ENCODE results near the gene GPR157. TPM values are rescaled to one million over a fixed set of nuclear protein-coding genes. Genes with fewer than 3 reads are reported as not detected.

The GPR157 gene
- total RNA-seq, 1 donor from 2014 or later: 2.8 TPM

GRCh38 chr1:9121496-9122409 is 7.1 kb downstream of the GPR157 start:
- H3K4me3 Mint-ChIP-seq: peak overlapping the region; percentile 30
- H3K9me3 Mint-ChIP-seq: no peaks in the 10 kb centered on the region
- intact Hi-C loops (cut with micrococcal nuclease): no loop called here
- H3K36me3 Mint-ChIP-seq (ENCODE audit: low read depth): no peaks in the 10 kb centered on the region
- H3K4me1 Mint-ChIP-seq (ENCODE audit: low read depth): peaks cover 14% of the 10 kb centered on the region
- peak; percentile 40 for DNase-seq (ENCODE audit: low spot score)
- H3K27ac Mint-ChIP-seq: no peak overlapping the region
- peaks cover 10% of the 10 kb centered on the region for H3K27me3 Mint-ChIP-seq (ENCODE audit: insufficient read depth)

GRCh38 chr1:9120312-9120958 is 8.5 kb downstream of the GPR157 start:
- Mint-ChIP-seq H3K4me1 (ENCODE audit: low read depth) (peaks cover 14% of the 10 kb centered on the region), H3K27me3 (ENCODE audit: insufficient read depth) (peaks cover 1% of the 10 kb centered on the region), H3K27ac (no peak overlapping the region), H3K9me3 (no peaks in the 10 kb centered on the region), H3K4me3 (no peak overlapping the region), H3K36me3 (ENCODE audit: low read depth) (no peaks in the 10 kb centered on the region)
- intact Hi-C loops (cut with micrococcal nuclease): no loop called here
- no peak for DNase-seq (ENCODE audit: low spot score)

- no peaks in the 10 kb centered on the region for H3K9me3 Mint-ChIP-seq
- peaks cover 14% of the 10 kb centered on the region for H3K4me1 Mint-ChIP-seq (ENCODE audit: low read depth)
- H3K4me3 Mint-ChIP-seq: no peak overlapping the region
- no peak for DNase-seq (ENCODE audit: low spot score)
- H3K27ac Mint-ChIP-seq: no peak overlapping the region
- intact Hi-C loops (cut with micrococcal nuclease): no loop called here
- peaks cover 1% of the 10 kb centered on the region for H3K27me3 Mint-ChIP-seq (ENCODE audit: insufficient read depth)
- H3K36me3 Mint-ChIP-seq (ENCODE audit: low read depth): no peaks in the 10 kb centered on the region
These were observed 9.2 kb downstream of the GPR157 start for GRCh38 chr1:9119745-9120144.

GRCh38 chr1:9118186-9118585 is 10.7 kb downstream of the GPR157 start:
- Mint-ChIP-seq H3K4me3 (no peak overlapping the region), H3K9me3 (no peaks in the 10 kb centered on the region), H3K27me3 (ENCODE audit: insufficient read depth) (peaks cover 1% of the 10 kb centered on the region), H3K4me1 (ENCODE audit: low read depth) (peaks cover 15% of the 10 kb centered on the region), H3K27ac (no peak overlapping the region), H3K36me3 (ENCODE audit: low read depth) (no peaks in the 10 kb centered on the region)
- DNase-seq (ENCODE audit: low spot score): no peak
- intact Hi-C loops (cut with micrococcal nuclease): no loop called here

GRCh38 chr1:9115351-9116205 is 13.3 kb downstream of the GPR157 start:
- DNase-seq (ENCODE audit: low spot score): no peak
- Mint-ChIP-seq H3K27ac (no peak overlapping the region), H3K4me3 (no peak overlapping the region), H3K4me1 (ENCODE audit: low read depth) (peaks cover 20% of the 10 kb centered on the region), H3K36me3 (ENCODE audit: low read depth) (no peaks in the 10 kb centered on the region), H3K9me3 (no peaks in the 10 kb centered on the region), H3K27me3 (ENCODE audit: insufficient read depth) (peaks cover 1% of the 10 kb centered on the region)
- intact Hi-C loops (cut with micrococcal nuclease): no loop called here

GRCh38 chr1:9112961-9113880 is 15.7 kb downstream of the GPR157 start:
- no peak overlapping the region for H3K4me3 Mint-ChIP-seq

GRCh38 chr1:9111957-9112356 is 16.9 kb downstream of the GPR157 start:
- no peaks in the 10 kb centered on the region for H3K27me3 Mint-ChIP-seq (ENCODE audit: insufficient read depth)
- H3K9me3 Mint-ChIP-seq: no peaks in the 10 kb centered on the region
- intact Hi-C loops (cut with micrococcal nuclease): loop anchor here (2.0 kb wide), 1 partner anchor 139 kb away; no protein-coding TSS in a partner anchor
- H3K27ac Mint-ChIP-seq: no peak overlapping the region
- no peak overlapping the region for H3K4me3 Mint-ChIP-seq
- no peak for DNase-seq (ENCODE audit: low spot score)
- peaks cover 20% of the 10 kb centered on the region for H3K4me1 Mint-ChIP-seq (ENCODE audit: low read depth)
- H3K36me3 Mint-ChIP-seq (ENCODE audit: low read depth): no peaks in the 10 kb centered on the region

More at GRCh38 chr1:9112961-9113880, 15.7 kb downstream of the GPR157 start:
- intact Hi-C loops (cut with micrococcal nuclease): no loop called here
- Mint-ChIP-seq H3K27ac (no peak overlapping the region), H3K9me3 (no peaks in the 10 kb centered on the region), H3K36me3 (ENCODE audit: low read depth) (no peaks in the 10 kb centered on the region), H3K4me1 (ENCODE audit: low read depth) (peaks cover 20% of the 10 kb centered on the region), H3K27me3 (ENCODE audit: insufficient read depth) (no peaks in the 10 kb centered on the region)
- DNase-seq (ENCODE audit: low spot score): no peak

GRCh38 chr1:9111357-9111691 is 17.6 kb downstream of the GPR157 start:
- no peak for DNase-seq (ENCODE audit: low spot score)
- peaks cover 1% of the 10 kb centered on the region for H3K27me3 Mint-ChIP-seq (ENCODE audit: insufficient read depth)
- no peaks in the 10 kb centered on the region for H3K9me3 Mint-ChIP-seq
- no peak overlapping the region for H3K4me3 Mint-ChIP-seq
- intact Hi-C loops (cut with micrococcal nuclease): loop anchor here (2.0 kb wide), 1 partner anchor 139 kb away; no protein-coding TSS in a partner anchor
- no peak overlapping the region for H3K27ac Mint-ChIP-seq
- H3K36me3 Mint-ChIP-seq (ENCODE audit: low read depth): no peaks in the 10 kb centered on the region
- peaks cover 20% of the 10 kb centered on the region for H3K4me1 Mint-ChIP-seq (ENCODE audit: low read depth)

- peak; percentile 67 for DNase-seq (ENCODE audit: low spot score)
- Mint-ChIP-seq H3K27ac (no peak overlapping the region), H3K36me3 (ENCODE audit: low read depth) (no peaks in the 10 kb centered on the region), H3K4me3 (no peak overlapping the region), H3K9me3 (no peaks in the 10 kb centered on the region), H3K27me3 (ENCODE audit: insufficient read depth) (peaks cover 1% of the 10 kb centered on the region), H3K4me1 (ENCODE audit: low read depth) (peaks cover 20% of the 10 kb centered on the region)
- intact Hi-C loops (cut with micrococcal nuclease): loop anchor here (1.0 to 2.0 kb wide), 3 partner anchors 31 to 140 kb away; no protein-coding TSS in a partner anchor
These were observed 18.1 kb downstream of the GPR157 start for GRCh38 chr1:9110669-9111356.

- intact Hi-C loops (cut with micrococcal nuclease): no loop called here
- Mint-ChIP-seq H3K4me3 (no peak overlapping the region), H3K27ac (no peak overlapping the region), H3K4me1 (ENCODE audit: low read depth) (peaks cover 19% of the 10 kb centered on the region), H3K36me3 (ENCODE audit: low read depth) (no peaks in the 10 kb centered on the region), H3K9me3 (no peaks in the 10 kb centered on the region), H3K27me3 (ENCODE audit: insufficient read depth) (peaks cover 1% of the 10 kb centered on the region)
- no peak for DNase-seq (ENCODE audit: low spot score)
These were observed 20.7 kb downstream of the GPR157 start for GRCh38 chr1:9108056-9108665.

- H3K27ac Mint-ChIP-seq: no peak overlapping the region
- no peak for DNase-seq (ENCODE audit: low spot score)
- H3K4me1 Mint-ChIP-seq (ENCODE audit: low read depth): peaks cover 15% of the 10 kb centered on the region
- no peak overlapping the region for H3K4me3 Mint-ChIP-seq
- no peaks in the 10 kb centered on the region for H3K9me3 Mint-ChIP-seq
- peaks cover 1% of the 10 kb centered on the region for H3K27me3 Mint-ChIP-seq (ENCODE audit: insufficient read depth)
- no peaks in the 10 kb centered on the region for H3K36me3 Mint-ChIP-seq (ENCODE audit: low read depth)
- intact Hi-C loops (cut with micrococcal nuclease): no loop called here
These were observed 21.8 kb downstream of the GPR157 start for GRCh38 chr1:9107136-9107535.
